ENCODE data around the gene GJC2. TPM values are rescaled to one million over a fixed set of nuclear protein-coding genes. Genes with fewer than 3 reads are reported as not detected.

Gene GJC2
- polyA plus RNA-seq, 1 of the 3 experiments (the other 2 are of a cell fraction) = 0.92 TPM

GRCh38 chr1:228100822-228101613, 48.7 kb upstream of the GJC2 start:
- no peaks in the 10 kb centered on the region for H3K9me2 ChIP-seq
- peaks cover 59% of the 10 kb centered on the region for H4K20me1 ChIP-seq (ENCODE audit: insufficient read depth)
- H3K36me3 ChIP-seq (replicated peaks in 1 of 2; ENCODE audit: control insufficient read depth in 1 of 2, insufficient read depth in 2 of 2, low read length in 1 of 2) = peaks cover 28 to 55% of the 10 kb centered on the region in 2 experiments
- ChIA-PET CTCF (interaction anchor here (0.9 to 1.4 kb wide), 2 partner anchors 30 to 102 kb away, joined by 3 to 6 read pairs; no protein-coding TSS in a partner anchor), POLR2A (no interaction called here)
- peak; percentile 26; the same call in 1 of the 2 replicates for TF ChIP-seq POLR2AphosphoS5 (IDR thresholded peaks at IDR 0.05; ENCODE audit: low read depth, low read length)
- no peak for TF ChIP-seq SMC3 (IDR thresholded peaks at IDR 0.05; ENCODE audit: low read depth, low read length)
- TF ChIP-seq, protein P1, sequence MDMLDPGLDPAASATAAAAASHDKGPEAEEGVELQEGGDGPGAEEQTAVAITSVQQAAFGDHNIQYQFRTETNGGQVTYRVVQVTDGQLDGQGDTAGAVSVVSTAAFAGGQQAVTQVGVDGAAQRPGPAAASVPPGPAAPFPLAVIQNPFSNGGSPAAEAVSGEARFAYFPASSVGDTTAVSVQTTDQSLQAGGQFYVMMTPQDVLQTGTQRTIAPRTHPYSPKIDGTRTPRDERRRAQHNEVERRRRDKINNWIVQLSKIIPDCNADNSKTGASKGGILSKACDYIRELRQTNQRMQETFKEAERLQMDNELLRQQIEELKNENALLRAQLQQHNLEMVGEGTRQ (IDR thresholded peaks at IDR 0.05; ENCODE audit: borderline replicate concordance, low read depth, low read length) = no peak
- TF ChIP-seq IRF3 (IDR thresholded peaks at IDR 0.05; ENCODE audit: low read depth, low read length) = no peak
- no peak for TF ChIP-seq TAF1 (IDR thresholded peaks at IDR 0.05; ENCODE audit: borderline replicate concordance, low read depth, low read length)
- H2AFZ ChIP-seq (ENCODE audit: low read depth) = no peak overlapping the region
- no peak overlapping the region; the same call in 1 of the 2 replicates for H3K9ac ChIP-seq
- H3K4me3 ChIP-seq (ENCODE audit: low read depth in 2 of 2, low read length in 1 of 2) = peak overlapping the region in 1 of 2 experiments; percentile 98; a peak in 1 of 4 replicates
- H3F3A ChIP-seq (replicated peaks; ENCODE audit: insufficient read depth) = peaks cover 31% of the 10 kb centered on the region
- peaks cover 4 to 25% of the 10 kb centered on the region in 2 experiments; a peak in 3 of 4 replicates for H3K4me1 ChIP-seq (ENCODE audit: control insufficient read depth in 1 of 2, insufficient read depth in 2 of 2, low read depth in 1 of 2, low read length in 1 of 2)
- no peaks in the 10 kb centered on the region for H3K27me3 ChIP-seq (ENCODE audit: insufficient read depth)
- H3K27ac ChIP-seq (ENCODE audit: low read depth in 2 of 2, low read length in 1 of 2) = peak overlapping the region in 1 of 2 experiments; percentile 11; a peak in 1 of 4 replicates
- H3K9me3 ChIP-seq = no peaks in the 10 kb centered on the region
- DNase-seq = peak; percentile 11
- peaks cover 73% of the 10 kb centered on the region for H3K79me2 ChIP-seq (ENCODE audit: insufficient read depth)
- H3K4me2 ChIP-seq = peak overlapping the region; percentile 77
- 89% methylated on average over 8 of the region's 12 CpGs for WGBS (ENCODE audit: low lambda C conversion rate)

DNA sequence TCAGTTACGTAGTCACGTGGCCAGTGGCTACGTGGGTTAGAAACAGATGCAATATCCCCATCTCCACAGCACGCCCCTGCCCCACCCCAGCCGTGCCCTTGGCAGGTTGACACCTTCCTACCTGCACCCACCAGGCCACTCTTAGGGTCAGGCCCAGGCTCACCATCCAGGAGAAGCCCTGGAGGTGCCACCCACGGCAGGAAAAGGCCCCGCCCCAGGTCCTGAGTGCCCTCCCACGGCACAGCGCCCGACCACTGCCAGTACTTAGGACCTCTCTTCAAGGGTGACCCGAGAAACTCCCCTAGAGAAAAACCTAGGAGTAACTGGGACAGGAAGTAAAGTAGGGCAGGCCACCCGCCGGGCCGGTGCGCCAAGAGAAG, 48.1 kb upstream of the GJC2 start:
- H3K9me2 ChIP-seq = no peaks in the 10 kb centered on the region
- peaks cover 67% of the 10 kb centered on the region for H3K79me2 ChIP-seq (ENCODE audit: insufficient read depth)
- no peaks in the 10 kb centered on the region for H3K27me3 ChIP-seq (ENCODE audit: insufficient read depth)
- H2AFZ ChIP-seq (ENCODE audit: low read depth) = no peak overlapping the region
- WGBS (ENCODE audit: low lambda C conversion rate) = 69% methylated on average over 8 of the region's 15 CpGs
- POLR2A ChIA-PET = interaction anchor here (0.9 kb wide), 1 partner anchor 20 kb away, joined by 4 read pairs; no protein-coding TSS in a partner anchor
- H3K4me3 ChIP-seq (ENCODE audit: low read depth in 2 of 2, low read length in 1 of 2) = peak overlapping the region; percentile 83 to 98
- peaks cover 53% of the 10 kb centered on the region for H4K20me1 ChIP-seq (ENCODE audit: insufficient read depth)
- DNase-seq = no peak
- peak overlapping the region; percentile 77 for H3K4me2 ChIP-seq
- peaks cover 31% of the 10 kb centered on the region for H3F3A ChIP-seq (replicated peaks; ENCODE audit: insufficient read depth)
- CTCF ChIA-PET = interaction anchor here (1.1 kb wide), 1 partner anchor 102 kb away, joined by 3 read pairs; no protein-coding TSS in a partner anchor
- H3K4me1 ChIP-seq (ENCODE audit: control insufficient read depth in 1 of 2, insufficient read depth in 2 of 2, low read depth in 1 of 2, low read length in 1 of 2) = peaks cover 4 to 25% of the 10 kb centered on the region in 2 experiments; a peak in 3 of 4 replicates
- peaks cover 28 to 54% of the 10 kb centered on the region in 2 experiments for H3K36me3 ChIP-seq (replicated peaks in 1 of 2; ENCODE audit: control insufficient read depth in 1 of 2, insufficient read depth in 2 of 2, low read length in 1 of 2)
- peak overlapping the region; percentile 78; the same call in 1 of the 2 replicates for H3K9ac ChIP-seq
- TF ChIP-seq, protein P2, sequence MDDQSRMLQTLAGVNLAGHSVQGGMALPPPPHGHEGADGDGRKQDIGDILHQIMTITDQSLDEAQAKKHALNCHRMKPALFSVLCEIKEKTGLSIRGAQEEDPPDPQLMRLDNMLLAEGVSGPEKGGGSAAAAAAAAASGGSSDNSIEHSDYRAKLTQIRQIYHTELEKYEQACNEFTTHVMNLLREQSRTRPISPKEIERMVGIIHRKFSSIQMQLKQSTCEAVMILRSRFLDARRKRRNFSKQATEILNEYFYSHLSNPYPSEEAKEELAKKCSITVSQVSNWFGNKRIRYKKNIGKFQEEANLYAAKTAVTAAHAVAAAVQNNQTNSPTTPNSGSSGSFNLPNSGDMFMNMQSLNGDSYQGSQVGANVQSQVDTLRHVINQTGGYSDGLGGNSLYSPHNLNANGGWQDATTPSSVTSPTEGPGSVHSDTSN (IDR thresholded peaks at IDR 0.05) = no peak
- TF ChIP-seq, protein P1 (IDR thresholded peaks at IDR 0.05; ENCODE audit: borderline replicate concordance, low read depth, low read length) = no peak
- no peak for TF ChIP-seq NFIC (IDR thresholded peaks at IDR 0.05; ENCODE audit: borderline replicate concordance)
- TF ChIP-seq, protein P3, sequence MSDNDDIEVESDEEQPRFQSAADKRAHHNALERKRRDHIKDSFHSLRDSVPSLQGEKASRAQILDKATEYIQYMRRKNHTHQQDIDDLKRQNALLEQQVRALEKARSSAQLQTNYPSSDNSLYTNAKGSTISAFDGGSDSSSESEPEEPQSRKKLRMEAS (IDR thresholded peaks at IDR 0.05; ENCODE audit: low read depth) = no peak
- no peak for TF ChIP-seq TEAD4 (IDR thresholded peaks at IDR 0.05; ENCODE audit: borderline replicate concordance, insufficient read depth)
- TF ChIP-seq EP300 (IDR thresholded peaks at IDR 0.05; ENCODE audit: borderline replicate concordance in 1 of 2, low read depth in 1 of 2, low read length in 1 of 2) = no peak
- no peak for TF ChIP-seq CTCF (IDR thresholded peaks at IDR 0.05)
- no peak for TF ChIP-seq CHD2 (IDR thresholded peaks at IDR 0.05; ENCODE audit: low read length, partially characterized antibody)
- no peak for TF ChIP-seq RFX5 (IDR thresholded peaks at IDR 0.05; ENCODE audit: low read length)
- no peak for TF ChIP-seq GATA2 (CRISPR knock-in tag; IDR thresholded peaks at IDR 0.05)
- no peak for TF ChIP-seq RAD21 (IDR thresholded peaks at IDR 0.05; ENCODE audit: low read length)
- no peak for TF ChIP-seq ZBTB33 (IDR thresholded peaks at IDR 0.05; ENCODE audit: borderline replicate concordance, low read depth)
- H3K27ac ChIP-seq (ENCODE audit: low read depth in 2 of 2, low read length in 1 of 2) = peak overlapping the region in 1 of 2 experiments; percentile 11; a peak in 1 of 4 replicates
- H3K9me3 ChIP-seq = no peaks in the 10 kb centered on the region
